T1000 (cell line): ENCODE measurements around the gene ZNF511.

ENCODE experiments used
- DNase-seq: peaks from one replicate; lab custom pipeline; 2025; ENCODE audit warnings: mixed read lengths; lab: John Stamatoyannopoulos, UW

Gene ZNF511

GRCh38 chr10:133353988-133354605, 45.4 kb downstream of the ZNF511 start:
- DNase-seq, result no peak

GRCh38 chr10:133354672-133355240, 46.0 kb downstream of the ZNF511 start:
- no peak for DNase-seq

- DNase-seq, result no peak
Measured at GRCh38 chr10:133355266-133355665, 46.6 kb downstream of the ZNF511 start.

GRCh38 chr10:133355991-133356390, 47.3 kb downstream of the ZNF511 start:
- no peak for DNase-seq

- DNase-seq, result no peak
Measured at GRCh38 chr10:133356549-133357284, 48.0 kb downstream of the ZNF511 start.

GRCh38 chr10:133357285-133358161, 48.8 kb downstream of the ZNF511 start, which contains the start of gene FUOM:
FUOM (minus strand) TSS chr10:133358019; CDS start chr10:133358007, 12 bp downstream.
- DNase-seq, result peak; percentile 70

GRCh38 chr10:133358162-133358924, 49.6 kb downstream of the ZNF511 start:
- no peak for DNase-seq

GRCh38 chr10:133358925-133359310, 50.2 kb downstream of the ZNF511 start:
- no peak for DNase-seq

- DNase-seq, result no peak
Measured at GRCh38 chr10:133359554-133359971, 50.8 kb downstream of the ZNF511 start.

- no peak for DNase-seq
Measured at GRCh38 chr10:133359972-133360610, 51.4 kb downstream of the ZNF511 start.

- DNase-seq, result no peak
Measured at GRCh38 chr10:133361227-133361626, 52.5 kb downstream of the ZNF511 start.

- no peak for DNase-seq
Measured at GRCh38 chr10:133361773-133362441, 53.2 kb downstream of the ZNF511 start.
